A549 (cell line): ENCODE data around the gene HOXB8. TPM values are rescaled to one million over a fixed set of nuclear protein-coding genes. Genes with fewer than 3 reads are reported as not detected.

Experiments
- ATAC-seq, 2 experiments: fragments of 200-7000 bp in 1 of 2; fragments of >200 bp in 1 of 2; cut with Nextera tagmentation in 1 of 2; cut with Tn5 transposase in 1 of 2; 3 replicates each; pipeline versions ENCODE4 v1.8.0 to v1.9.1; 2018 to 2020; ENCODE audit warnings: mild to moderate bottlenecking in 1 of 2, moderate library complexity in 1 of 2
- CTCF ChIA-PET: fragments of 300-600 bp; sonication (Branson Sonifier 250); formaldehyde crosslinking; extraction: SDS; loops from one replicate; lab custom pipeline; 2021; ENCODE audit warnings: antibody characterized with exemption, inconsistent platforms; lab: Yijun Ruan, JAX
- POLR2A ChIA-PET: fragments of 350-600 bp; formaldehyde crosslinking; extraction: SDS; loops from one replicate; lab custom pipeline; 2021; ENCODE audit warnings: antibody characterized with exemption, inconsistent platforms; lab: Yijun Ruan, JAX
- DNase-seq, 2 experiments: peaks; one replicate each; pipeline versions ENCODE4 v3.0.0 to v3.0.0-alpha.2; 2011 to 2016; ENCODE audit warnings: low read depth in 1 of 2, low spot score in 1 of 2
- FAIRE-seq: peaks from 2 replicates; lab custom pipeline; 2011; peaks lifted over from hg19 to GRCh38; lab: Jason Lieb, UNC
- H3K27ac ChIP-seq, 2 experiments: fragments of >200 bp; sonication (Bioruptor Twin); formaldehyde crosslinking; 3 replicates each; pipeline ENCODE4 v1.5.1; 2016 to 2017
- H3K4me1 ChIP-seq: fragments of >200 bp; sonication (Bioruptor Twin); formaldehyde crosslinking; 3 replicates; pipeline ENCODE4 v1.6.1; 2016
- H3K4me2 ChIP-seq: fragments of >200 bp; sonication (Bioruptor Twin); formaldehyde crosslinking; 3 replicates; pipeline ENCODE4 v1.6.1; 2016
- H3K4me3 ChIP-seq: fragments of >200 bp; sonication (Bioruptor Twin); formaldehyde crosslinking; 3 replicates; pipeline ENCODE4 v1.5.1; 2016
- H3K9me3 ChIP-seq: fragments of >200 bp; sonication (Bioruptor Twin); formaldehyde crosslinking; 3 replicates; pipeline ENCODE4 v1.6.1; 2016
- ATOH8 ChIP-seq: fragments of 250-450 bp; sonication (Bioruptor Pico); IDR thresholded peaks from 2 replicates; pipeline ENCODE4 v1.5.0; 2020; ENCODE audit warnings: low read depth, mild to moderate bottlenecking, moderate library complexity
- CBX2 ChIP-seq: fragments of 200-600 bp; sonication (generic); IDR thresholded peaks from 2 replicates; pipeline ENCODE4 v1.6.1; 2016; ENCODE audit warnings: low read depth, mild to moderate bottlenecking, borderline replicate concordance
- FOXS1 ChIP-seq: fragments of 250-450 bp; sonication (Bioruptor Pico); IDR thresholded peaks from 2 replicates; pipeline ENCODE4 v1.5.0; 2020; ENCODE audit warnings: mild to moderate bottlenecking, moderate library complexity
- HEYL ChIP-seq: fragments of 250-450 bp; sonication (Bioruptor Pico); IDR thresholded peaks from 2 replicates; pipeline ENCODE4 v1.8.0; 2021; ENCODE audit warnings: mild to moderate bottlenecking, moderate library complexity
- KDM5A ChIP-seq: fragments of 200-600 bp; sonication (generic); IDR thresholded peaks from 2 replicates; pipeline ENCODE4 v1.6.1; 2016; ENCODE audit warnings: antibody characterized with exemption, mild to moderate bottlenecking
- MAFK ChIP-seq: fragments of 450-650 bp; IDR thresholded peaks from 2 replicates; pipeline ENCODE4 v1.6.1; 2014; ENCODE audit not compliant: partially characterized antibody
- POLR2AphosphoS2 ChIP-seq: conservative IDR thresholded peaks from 2 replicates; pipeline ENCODE4 v1.6.1; 2012; ENCODE audit warnings: low read length, improper control_type of control experiment, inconsistent platforms
- RARB ChIP-seq: fragments of 250-450 bp; sonication (Bioruptor Pico); IDR thresholded peaks from 2 replicates; pipeline ENCODE4 v1.8.0; 2021; ENCODE audit warnings: mild to moderate bottlenecking, moderate library complexity
- REST ChIP-seq: fragments of 200-600 bp; sonication (generic); IDR thresholded peaks from 2 replicates; pipeline ENCODE4 v1.6.1; 2016; ENCODE audit warnings: antibody characterized with exemption, mild to moderate bottlenecking, moderate library complexity
- RNF2 ChIP-seq: fragments of 200-600 bp; sonication (generic); IDR thresholded peaks from 2 replicates; pipeline ENCODE4 v1.6.1; 2016; ENCODE audit warnings: low read depth, mild to moderate bottlenecking, antibody characterized with exemption, moderate library complexity, borderline replicate concordance
- SMC3 ChIP-seq: fragments of >200 bp; sonication (Bioruptor Twin); formaldehyde crosslinking; IDR thresholded peaks from 3 replicates; pipeline ENCODE4 v1.6.1; 2018; ENCODE audit warnings: inconsistent platforms
- USF2 ChIP-seq: fragments of 450-650 bp; IDR thresholded peaks from 2 replicates; pipeline ENCODE4 v1.6.1; 2014; ENCODE audit warnings: antibody characterized with exemption
- ZC3H11A ChIP-seq: fragments of 450-650 bp; IDR thresholded peaks from 2 replicates; pipeline ENCODE4 v1.6.1; 2014; ENCODE audit warnings: antibody characterized with exemption, mild to moderate bottlenecking
- WGBS: methylation state at CpG from one replicate; pipeline ENCODE4 v1.1.6; 2017; ENCODE audit errors: missing lambda C conversion rate; 5-methylcytosine and 5-hydroxymethylcytosine counted together
- polyA plus RNA-seq, 4 experiments: library from polyadenylated mRNA; depleted of rRNA in 3 of 4; stranded (reverse); fragments of >200 nt; fragmentation: RNase III in 1 of 4; extraction: RNeasy Plus Mini Kit Qiagen cat#74134 plus additional on column Dnase treatment in 1 of 4; gene quantifications; 2 replicates in 3 of 4; 3 replicates in 1 of 4; pipeline ENCODE4 v1.2.3, GENCODE V29; 2011 to 2017

HOXB8 gene
- polyA plus RNA-seq, 2 of the 4 experiments (the other 2 are of a cell fraction), result 5.8 to 11.1 TPM

GRCh38 chr17:48609759-48610281 lies 5.3 kb downstream of the HOXB8 start:
- Histone ChIP-seq H3K4me3 (peak overlapping the region; percentile 74), H3K27ac (peak overlapping the region; percentile 93 to 99), H3K4me2 (peak overlapping the region; percentile 98), H3K9me3 (no peaks in the 10 kb centered on the region), H3K4me1 (peaks cover 22% of the 10 kb centered on the region)
- TF ChIP-seq REST (no peak), ATOH8 (CRISPR knock-in tag) (no peak), FOXS1 (CRISPR knock-in tag) (no peak), MAFK (no peak), CBX2 (no peak)
- CTCF ChIA-PET, result interaction anchor here (0.7 to 4.4 kb wide), 15 partner anchors 9 to 425 kb away, joined by 3 to 28 read pairs (median 6); partner anchors contain the start of gene HOXB5
- ATAC-seq (no peak), FAIRE-seq (no peak), DNase-seq (no peak)
- POLR2A ChIA-PET, result interaction anchor here (0.6 to 1.2 kb wide), 7 partner anchors 13 to 714 kb away, joined by 3 to 7 read pairs (median 4); partner anchors contain the start of gene HOXB9
- WGBS, result 19% methylated on average over 11 of the region's 15 CpGs

- ChIA-PET CTCF (interaction anchor here (0.6 to 4.4 kb wide), 15 partner anchors 8 to 508 kb away, joined by 3 to 28 read pairs (median 6); partner anchors contain the start of genes CBX1 and HOXB5), POLR2A (interaction anchor here (0.6 to 1.5 kb wide), 3 partner anchors 17 to 343 kb away, joined by 3 to 5 read pairs (median 3); partner anchors contain the start of gene HOXB9)
- no peak overlapping the region for H3K4me3 ChIP-seq
- no peaks in the 10 kb centered on the region for H3K9me3 ChIP-seq
- TF ChIP-seq RARB (CRISPR knock-in tag) (no peak), USF2 (no peak), MAFK (peak; percentile 67), ZC3H11A (no peak), RNF2 (no peak), POLR2AphosphoS2 (no peak)
- no peak for ATAC-seq
- H3K4me2 ChIP-seq, result peak overlapping the region; percentile 98
- no peak for FAIRE-seq
- peaks cover 22% of the 10 kb centered on the region for H3K4me1 ChIP-seq
- no peak for DNase-seq
- H3K27ac ChIP-seq, result peak overlapping the region in 1 of 2 experiments; percentile 93; a peak in 3 of 6 replicates
These were observed 6.1 kb downstream of the HOXB8 start for GRCh38 chr17:48609033-48609432.

GRCh38 chr17:48608494-48608834 lies 6.6 kb downstream of the HOXB8 start:
- H3K4me1 ChIP-seq, result peaks cover 18% of the 10 kb centered on the region
- WGBS, result 100% methylated on average over 1 of the region's 1 CpG
- no peak for FAIRE-seq
- no peak for TF ChIP-seq HEYL (CRISPR knock-in tag)
- no peak for TF ChIP-seq SMC3
- no peak for TF ChIP-seq KDM5A
- TF ChIP-seq, all 56 proteins: peak for 0
- DNase-seq, result no peak
- Histone ChIP-seq H3K9me3 (no peaks in the 10 kb centered on the region), H3K27ac (peak overlapping the region in 1 of 2 experiments; percentile 93; a peak in 2 of 6 replicates), H3K4me2 (no peak overlapping the region), H3K4me3 (no peak overlapping the region)
- POLR2A ChIA-PET, result interaction anchor here (0.6 to 1.5 kb wide), 3 partner anchors 17 to 342 kb away, joined by 3 to 5 read pairs (median 3); partner anchors contain the start of gene HOXB9
- ATAC-seq, result no peak
- CTCF ChIA-PET, result interaction anchor here (1.1 to 4.4 kb wide), 8 partner anchors 10 to 507 kb away, joined by 3 to 28 read pairs (median 6); partner anchors contain the start of genes CBX1 and HOXB5
